GM19455 (cell line): Measurements from ENCODE around the gene SGSH.

Experiments used
- ATAC-seq: cut with Tn5 transposase; IDR thresholded peaks from one replicate; pipeline ENCODE4 v1.9.1; 2021; ENCODE audit not compliant: unreplicated experiment

Gene SGSH

DNA sequence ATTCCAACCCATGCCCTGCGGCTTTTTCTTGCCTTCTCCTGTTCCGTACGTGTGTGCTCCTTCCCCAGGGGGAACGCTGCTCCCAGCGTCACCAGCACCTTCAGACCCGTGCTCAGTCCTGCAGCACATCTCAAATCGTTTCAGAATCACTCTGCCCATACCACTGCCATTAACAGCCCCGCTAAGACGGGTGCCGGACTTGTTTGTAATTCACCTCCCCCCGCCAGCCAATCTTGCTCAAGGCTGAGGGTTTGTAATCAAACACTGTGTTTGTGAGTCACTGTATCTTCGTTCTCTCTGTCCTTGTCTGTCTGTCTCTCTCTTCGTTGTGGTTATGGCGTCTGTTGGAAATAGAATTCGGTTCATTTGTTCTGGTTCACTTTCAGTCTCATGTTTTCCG, 33.0 kb downstream of the SGSH start:
- ATAC-seq: no peak

- ATAC-seq: no peak
These were observed 34.2 kb downstream of the SGSH start for GRCh38 chr17:80185968-80186367.

GRCh38 chr17:80184423-80184714, 35.8 kb downstream of the SGSH start:
- ATAC-seq: no peak

GRCh38 chr17:80183581-80184422, 36.3 kb downstream of the SGSH start:
- no peak for ATAC-seq

DNA sequence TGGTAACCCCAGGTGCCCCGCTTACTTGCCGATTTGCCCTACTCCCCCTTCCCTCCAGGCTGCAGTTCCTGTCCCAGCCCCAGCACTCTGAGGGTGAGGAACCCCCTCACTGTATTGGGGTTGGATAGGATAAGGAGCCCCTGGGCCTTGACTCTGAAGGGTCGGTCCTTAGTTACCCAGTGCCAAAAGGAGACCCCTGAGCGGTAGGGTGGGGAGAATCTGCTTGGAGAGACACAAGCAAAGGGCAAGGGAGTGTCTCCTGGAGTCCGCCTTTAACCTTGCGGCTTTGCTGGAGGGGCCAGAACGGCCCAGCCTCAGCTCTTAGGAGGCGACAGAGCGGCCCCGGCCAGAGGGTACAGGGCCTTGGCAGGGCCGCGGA, 37.3 kb downstream of the SGSH start:
- no peak for ATAC-seq

- ATAC-seq: no peak
These were observed 37.9 kb downstream of the SGSH start for GRCh38 chr17:80182118-80182844.

DNA sequence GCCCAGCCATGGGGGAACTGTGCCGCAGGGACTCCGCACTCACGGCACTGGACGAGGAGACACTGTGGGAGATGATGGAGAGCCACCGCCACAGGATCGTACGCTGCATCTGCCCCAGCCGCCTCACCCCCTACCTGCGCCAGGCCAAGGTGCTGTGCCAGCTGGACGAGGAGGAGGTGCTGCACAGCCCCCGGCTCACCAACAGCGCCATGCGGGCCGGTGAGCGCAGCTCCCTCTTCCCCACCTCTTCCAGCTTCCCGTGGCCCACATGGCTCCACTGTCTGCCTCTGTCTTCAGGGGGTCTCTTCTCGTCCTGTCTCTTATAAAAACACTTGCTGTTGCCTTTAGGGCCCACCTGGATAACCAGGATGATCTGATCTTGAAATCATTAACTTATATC, 38.7 kb downstream of the SGSH start:
- no peak for ATAC-seq

- no peak for ATAC-seq
These were observed 39.9 kb downstream of the SGSH start for GRCh38 chr17:80180192-80180591.

GRCh38 chr17:80177986-80178595, 42.0 kb downstream of the SGSH start:
- ATAC-seq: no peak

DNA sequence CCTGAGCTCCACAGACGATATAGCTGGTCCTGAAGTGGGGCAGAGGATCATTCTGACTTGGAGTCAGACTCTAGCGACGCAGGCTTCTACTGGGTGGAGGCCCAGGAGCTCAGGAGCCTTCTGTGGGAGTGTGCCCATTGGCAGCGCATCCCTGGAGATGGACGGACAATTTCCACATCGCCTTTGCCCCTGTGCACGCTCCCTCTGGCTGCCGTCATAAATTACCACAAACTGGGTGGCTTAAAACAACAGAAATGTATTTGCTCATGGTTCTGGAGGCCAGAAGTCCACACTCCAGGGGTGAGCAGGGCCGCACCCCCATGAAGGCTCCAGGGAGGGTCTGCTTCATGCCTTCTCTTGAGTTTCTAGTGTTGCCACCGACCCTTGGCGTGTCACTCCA, 43.4 kb downstream of the SGSH start:
- ATAC-seq: no peak

DNA sequence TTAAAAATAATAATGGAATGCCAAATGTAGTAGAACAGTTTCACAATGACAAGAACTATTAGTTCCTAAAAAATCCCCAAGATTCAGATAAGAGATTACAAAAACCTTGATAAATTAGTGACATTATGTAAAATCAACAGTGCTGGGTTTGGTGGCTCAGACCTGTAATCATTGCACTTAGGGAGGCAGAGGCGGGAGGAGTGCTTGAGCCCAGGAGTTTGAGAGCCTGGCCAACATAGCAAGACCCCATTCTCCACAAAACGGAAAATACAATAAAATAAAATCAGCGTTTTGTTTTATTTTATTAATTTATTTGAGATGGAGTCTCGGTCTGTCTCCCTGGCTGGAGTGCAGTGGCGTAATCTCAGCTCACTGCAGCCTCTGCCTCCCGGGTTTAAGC, 46.2 kb downstream of the SGSH start:
- no peak for ATAC-seq

GRCh38 chr17:80173126-80173525, 47.0 kb downstream of the SGSH start:
- ATAC-seq: no peak

- ATAC-seq: no peak
These were observed 48.5 kb downstream of the SGSH start for GRCh38 chr17:80171681-80172080.

DNA sequence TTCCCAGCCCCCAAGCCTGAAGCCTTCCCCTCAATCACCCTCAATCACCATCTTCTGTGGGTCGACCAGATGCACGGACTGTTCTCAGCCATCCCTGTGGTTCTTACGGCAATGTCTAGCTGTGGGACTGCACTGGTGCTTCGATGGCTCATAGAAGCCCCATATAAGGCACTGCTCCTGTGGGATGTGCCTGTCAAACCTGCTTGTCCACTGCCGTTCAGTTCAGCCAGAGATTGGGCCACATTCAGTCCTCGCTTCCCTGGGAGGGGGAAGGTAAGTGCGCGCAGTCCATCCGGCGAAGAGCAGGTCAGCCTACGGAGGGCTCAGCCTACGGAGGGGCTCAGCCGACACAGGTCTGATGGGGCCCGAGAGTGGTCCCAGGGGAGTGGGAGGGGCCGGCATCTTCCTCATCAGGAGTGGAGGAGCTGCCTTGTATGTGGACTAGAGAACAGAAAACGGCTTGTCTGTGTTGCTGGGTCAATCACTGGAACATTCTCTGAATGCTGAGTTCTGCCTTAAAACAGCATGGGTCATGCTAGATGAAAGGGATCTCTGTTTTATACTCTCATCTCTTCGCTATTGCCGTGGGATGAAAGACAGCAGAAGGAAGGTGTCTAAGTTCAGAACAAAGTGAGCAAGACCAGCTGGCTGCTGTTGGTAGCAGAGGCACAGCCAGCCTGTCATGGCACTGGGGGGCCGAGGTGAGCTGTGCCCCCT, 50.2 kb downstream of the SGSH start, which contains the start of gene CARD14:
Gene CARD14, plus strand, starts transcription at position 247 of the 717 bp plus-strand sequence. CDS start 11,409 bp downstream, outside the sequence.
- ATAC-seq: no peak

- no peak for ATAC-seq
These were observed 51.0 kb downstream of the SGSH start for GRCh38 chr17:80169107-80169506.

- no peak for ATAC-seq
These were observed 51.8 kb downstream of the SGSH start for GRCh38 chr17:80168371-80168770.

DNA sequence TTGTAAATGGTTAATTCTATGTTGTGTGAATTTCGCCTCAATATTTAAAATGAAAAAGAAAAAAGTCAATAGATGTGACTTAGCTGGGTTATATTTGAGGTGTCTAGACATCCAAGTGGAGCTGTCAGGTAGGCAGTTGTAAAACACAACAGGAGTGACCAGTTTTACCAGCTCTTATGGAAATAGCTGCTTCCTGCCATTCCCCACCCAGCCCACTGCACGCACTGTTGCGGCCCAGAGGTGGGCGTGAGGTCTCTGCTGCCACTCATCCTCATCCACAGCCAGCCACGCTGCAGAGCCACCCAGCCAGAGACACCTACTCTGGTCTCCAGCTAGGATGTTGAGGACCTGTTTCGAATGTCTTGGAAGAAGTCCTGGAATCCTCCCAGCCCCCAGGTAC, 53.7 kb downstream of the SGSH start:
- ATAC-seq: no peak

GRCh38 chr17:80164185-80164584, 55.9 kb downstream of the SGSH start:
- ATAC-seq: no peak

DNA sequence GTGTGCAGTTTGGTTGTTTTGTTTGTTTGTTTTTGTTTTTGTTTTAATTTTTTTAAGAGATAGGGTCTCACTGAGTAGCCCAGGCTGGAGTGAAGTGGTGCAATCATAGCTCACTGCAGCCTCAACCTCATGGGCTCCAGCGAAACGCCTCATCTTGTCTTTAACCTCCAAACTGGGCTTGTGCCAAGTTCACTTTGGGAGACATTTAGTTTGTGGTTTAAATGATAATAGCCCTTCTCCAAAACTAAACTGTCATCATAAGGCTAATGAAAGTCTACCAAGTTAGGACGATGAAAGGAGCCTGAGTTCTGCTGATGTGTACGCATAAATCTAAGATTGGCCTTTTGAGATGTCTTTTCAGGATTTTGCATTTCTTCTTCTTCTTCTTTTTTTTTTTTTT, 56.8 kb downstream of the SGSH start:
- no peak for ATAC-seq

DNA sequence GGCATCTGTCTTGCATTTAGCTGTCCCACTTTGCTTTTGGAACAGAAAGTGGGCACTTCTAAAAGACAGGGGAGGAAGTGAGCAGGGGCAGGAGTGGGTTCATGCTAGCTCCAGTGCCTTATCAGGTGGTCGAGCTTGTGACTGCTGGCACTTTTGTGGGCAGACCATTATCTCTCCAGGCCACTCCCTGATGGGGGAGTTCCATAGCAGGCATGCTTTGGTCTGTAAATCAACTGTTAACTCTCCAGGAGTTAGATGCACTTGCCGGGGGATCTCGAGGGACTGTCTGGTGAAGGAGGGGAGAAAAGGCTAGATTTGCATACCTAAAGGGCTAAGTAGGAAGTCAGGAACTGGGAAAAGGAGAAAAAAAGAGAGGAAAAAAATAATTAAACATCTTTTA, 59.6 kb downstream of the SGSH start:
- ATAC-seq: no peak
